Neural cell (in vitro differentiated cells): ENCODE measurements around the gene REG1A.

ENCODE experiments used
- POLR2AphosphoS5 ChIP-seq: IDR thresholded peaks from 2 replicates; pipeline ENCODE4 v1.6.1; 2012
- RAD21 ChIP-seq: fragments of 450-650 bp; conservative IDR thresholded peaks from 2 replicates; pipeline ENCODE4 v1.6.1; 2014; ENCODE audit warnings: antibody characterized with exemption, mild to moderate bottlenecking, moderate library complexity
- TF ChIP-seq, protein P1 (sequence below): fragments of 450-650 bp; IDR thresholded peaks from 2 replicates; pipeline ENCODE4 v1.5.1; 2014; ENCODE audit warnings: antibody characterized with exemption, mild to moderate bottlenecking, moderate library complexity; ENCODE audit not compliant: poor library complexity, severe bottlenecking

DNA sequence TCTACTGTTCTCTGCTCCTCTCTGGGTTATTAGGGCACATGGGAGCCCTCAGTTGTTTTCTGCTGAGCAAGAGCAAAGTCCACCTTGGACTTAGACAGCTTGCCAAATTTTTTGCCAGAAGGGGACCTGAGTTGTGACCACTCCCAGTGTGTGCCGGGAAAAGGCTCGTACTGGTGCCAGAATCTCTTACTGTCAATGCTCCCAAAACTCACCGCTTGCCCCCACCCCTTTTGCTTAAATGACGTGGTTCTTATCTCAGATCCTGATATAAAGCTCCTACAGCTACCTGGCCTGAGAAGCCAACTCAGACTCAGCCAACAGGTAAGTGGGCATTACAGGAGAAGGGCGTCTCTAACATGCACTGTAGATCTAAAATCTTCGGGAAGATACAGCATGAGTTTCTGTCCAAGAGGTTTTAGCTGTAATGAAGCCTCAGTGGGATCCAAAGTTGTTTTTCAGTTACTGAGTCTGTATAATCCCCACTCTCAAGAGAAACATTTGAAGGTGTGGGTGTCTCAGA lies at the start of gene REG1A:
- TF ChIP-seq RAD21 = no peak
- TF ChIP-seq, protein P1, sequence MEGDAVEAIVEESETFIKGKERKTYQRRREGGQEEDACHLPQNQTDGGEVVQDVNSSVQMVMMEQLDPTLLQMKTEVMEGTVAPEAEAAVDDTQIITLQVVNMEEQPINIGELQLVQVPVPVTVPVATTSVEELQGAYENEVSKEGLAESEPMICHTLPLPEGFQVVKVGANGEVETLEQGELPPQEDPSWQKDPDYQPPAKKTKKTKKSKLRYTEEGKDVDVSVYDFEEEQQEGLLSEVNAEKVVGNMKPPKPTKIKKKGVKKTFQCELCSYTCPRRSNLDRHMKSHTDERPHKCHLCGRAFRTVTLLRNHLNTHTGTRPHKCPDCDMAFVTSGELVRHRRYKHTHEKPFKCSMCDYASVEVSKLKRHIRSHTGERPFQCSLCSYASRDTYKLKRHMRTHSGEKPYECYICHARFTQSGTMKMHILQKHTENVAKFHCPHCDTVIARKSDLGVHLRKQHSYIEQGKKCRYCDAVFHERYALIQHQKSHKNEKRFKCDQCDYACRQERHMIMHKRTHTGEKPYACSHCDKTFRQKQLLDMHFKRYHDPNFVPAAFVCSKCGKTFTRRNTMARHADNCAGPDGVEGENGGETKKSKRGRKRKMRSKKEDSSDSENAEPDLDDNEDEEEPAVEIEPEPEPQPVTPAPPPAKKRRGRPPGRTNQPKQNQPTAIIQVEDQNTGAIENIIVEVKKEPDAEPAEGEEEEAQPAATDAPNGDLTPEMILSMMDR = no peak
- no peak for TF ChIP-seq POLR2AphosphoS5
